SU-DHL-6 (cell line): ENCODE results near the gene HSD17B2.

Experiments
- EZH2phosphoT487 ChIP-seq: fragments of 200-600 bp; sonication (generic), shearing (Covaris generic); conservative IDR thresholded peaks from 2 replicates; pipeline ENCODE4 v1.6.1; 2018; ENCODE audit warnings: mild to moderate bottlenecking, antibody characterized with exemption, low read length, moderate library complexity, mixed read lengths
- TF ChIP-seq, protein P1 (sequence below): fragments of 200-600 bp; sonication (generic); IDR thresholded peaks from one replicate; pipeline ENCODE4 v1.5.1; 2017; ENCODE audit warnings: antibody characterized with exemption, mild to moderate bottlenecking, low read length, moderate library complexity; ENCODE audit not compliant: insufficient read depth, poor library complexity, severe bottlenecking

DNA sequence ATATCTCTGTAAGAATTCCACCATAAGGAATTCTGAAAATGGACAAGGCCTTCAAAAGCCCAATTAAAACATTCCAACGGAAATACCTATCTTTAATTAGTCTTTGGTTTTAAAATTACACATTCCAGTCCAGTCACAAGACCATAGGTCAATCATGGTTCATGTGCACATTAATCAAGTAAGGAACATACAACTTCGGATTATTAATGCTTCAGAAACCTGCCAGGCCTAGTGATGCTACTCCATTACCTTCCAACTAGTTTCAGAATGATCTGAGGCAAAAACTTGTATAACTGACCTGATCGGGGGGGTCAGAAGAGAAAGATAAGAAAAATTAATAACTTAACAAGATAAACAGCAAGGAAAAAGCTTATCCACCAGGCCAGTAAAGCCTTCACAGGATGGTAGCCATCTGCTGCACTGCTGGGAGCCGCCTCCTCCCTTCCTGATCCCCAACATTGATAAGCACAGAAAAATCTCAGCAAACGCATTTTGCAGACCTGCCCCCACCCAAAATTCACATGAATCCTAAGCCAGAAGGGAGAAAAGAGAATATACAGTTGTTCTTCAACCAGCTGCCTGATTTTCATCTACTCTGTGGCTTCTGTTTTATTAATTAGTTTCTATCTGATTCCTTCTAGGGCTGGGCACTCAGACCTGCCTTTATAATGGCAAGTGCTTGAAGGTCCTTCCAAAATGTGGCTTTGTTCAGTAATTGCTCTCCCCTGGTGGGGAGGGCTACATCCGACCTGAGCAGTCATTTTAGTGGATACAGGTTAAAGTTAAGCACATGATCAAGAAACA is 29.8 kb upstream of the HSD17B2 start:
- TF ChIP-seq, protein P1, sequence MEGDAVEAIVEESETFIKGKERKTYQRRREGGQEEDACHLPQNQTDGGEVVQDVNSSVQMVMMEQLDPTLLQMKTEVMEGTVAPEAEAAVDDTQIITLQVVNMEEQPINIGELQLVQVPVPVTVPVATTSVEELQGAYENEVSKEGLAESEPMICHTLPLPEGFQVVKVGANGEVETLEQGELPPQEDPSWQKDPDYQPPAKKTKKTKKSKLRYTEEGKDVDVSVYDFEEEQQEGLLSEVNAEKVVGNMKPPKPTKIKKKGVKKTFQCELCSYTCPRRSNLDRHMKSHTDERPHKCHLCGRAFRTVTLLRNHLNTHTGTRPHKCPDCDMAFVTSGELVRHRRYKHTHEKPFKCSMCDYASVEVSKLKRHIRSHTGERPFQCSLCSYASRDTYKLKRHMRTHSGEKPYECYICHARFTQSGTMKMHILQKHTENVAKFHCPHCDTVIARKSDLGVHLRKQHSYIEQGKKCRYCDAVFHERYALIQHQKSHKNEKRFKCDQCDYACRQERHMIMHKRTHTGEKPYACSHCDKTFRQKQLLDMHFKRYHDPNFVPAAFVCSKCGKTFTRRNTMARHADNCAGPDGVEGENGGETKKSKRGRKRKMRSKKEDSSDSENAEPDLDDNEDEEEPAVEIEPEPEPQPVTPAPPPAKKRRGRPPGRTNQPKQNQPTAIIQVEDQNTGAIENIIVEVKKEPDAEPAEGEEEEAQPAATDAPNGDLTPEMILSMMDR, result no peak
- TF ChIP-seq EZH2phosphoT487, result no peak
